Lower lobe of right lung (tissue), 2 donors: ENCODE data around the gene ACP5. TPM values are rescaled to one million over a fixed set of nuclear protein-coding genes. Genes with fewer than 3 reads are reported as not detected.
"Not testable (repeated sequence)": the region's sequence is repeated elsewhere in the genome, so short reads cannot be mapped to it uniquely, and the experiment has no call there.

Experiments
- ATAC-seq, 2 donors: fragments of 200-7000 bp; cut with Tn5 transposase; one replicate each; pipeline ENCODE4 v1.9.1; 2020 to 2022; ENCODE audit warnings: mild to moderate bottlenecking in 2 of 2, moderate library complexity in 2 of 2
- DNase-seq: peaks from one replicate; pipeline ENCODE4 v3.0.0-alpha.2; 2020
- H3K27ac ChIP-seq: fragments of 200-600 bp; one replicate; pipeline ENCODE4 v1.8.0; 2022
- H3K27me3 ChIP-seq: fragments of 200-600 bp; one replicate; pipeline ENCODE4 v1.8.0; 2022; ENCODE audit warnings: low read depth
- H3K36me3 ChIP-seq: fragments of 200-600 bp; one replicate; pipeline ENCODE4 v1.8.0; 2022; ENCODE audit warnings: mild to moderate bottlenecking
- H3K4me1 ChIP-seq: fragments of 200-600 bp; one replicate; pipeline ENCODE4 v1.8.0; 2022
- H3K4me3 ChIP-seq: fragments of 200-600 bp; one replicate; pipeline ENCODE4 v1.8.0; 2022; ENCODE audit warnings: mild to moderate bottlenecking
- H3K9me3 ChIP-seq: fragments of 200-600 bp; one replicate; pipeline ENCODE4 v1.8.0; 2022
- CTCF ChIP-seq: fragments of 200-600 bp; IDR thresholded peaks from one replicate; pipeline ENCODE4 v1.8.0; 2022; ENCODE audit warnings: antibody characterized with exemption, mild to moderate bottlenecking
- intact Hi-C: fragments of 100-400 bp; cut with DNase I; formaldehyde crosslinking; loops from one replicate; pipeline ENCODE4 v1.11.0; 2022
- total RNA-seq: library from RNA; stranded (reverse); fragmentation: NEBNext Ultra II Directional; extraction: Animal tissue kit (Norgen Biotek cat#: 25700); gene quantifications from one replicate; pipeline ENCODE4 v1.2.1, GENCODE V29; 2021
- donor health status: DM: no; HTN: yes; CAD: no; lungs with severe emphysema.

ACP5 gene
- total RNA-seq, 1 donor from 2014 or later = 650 TPM

DNA sequence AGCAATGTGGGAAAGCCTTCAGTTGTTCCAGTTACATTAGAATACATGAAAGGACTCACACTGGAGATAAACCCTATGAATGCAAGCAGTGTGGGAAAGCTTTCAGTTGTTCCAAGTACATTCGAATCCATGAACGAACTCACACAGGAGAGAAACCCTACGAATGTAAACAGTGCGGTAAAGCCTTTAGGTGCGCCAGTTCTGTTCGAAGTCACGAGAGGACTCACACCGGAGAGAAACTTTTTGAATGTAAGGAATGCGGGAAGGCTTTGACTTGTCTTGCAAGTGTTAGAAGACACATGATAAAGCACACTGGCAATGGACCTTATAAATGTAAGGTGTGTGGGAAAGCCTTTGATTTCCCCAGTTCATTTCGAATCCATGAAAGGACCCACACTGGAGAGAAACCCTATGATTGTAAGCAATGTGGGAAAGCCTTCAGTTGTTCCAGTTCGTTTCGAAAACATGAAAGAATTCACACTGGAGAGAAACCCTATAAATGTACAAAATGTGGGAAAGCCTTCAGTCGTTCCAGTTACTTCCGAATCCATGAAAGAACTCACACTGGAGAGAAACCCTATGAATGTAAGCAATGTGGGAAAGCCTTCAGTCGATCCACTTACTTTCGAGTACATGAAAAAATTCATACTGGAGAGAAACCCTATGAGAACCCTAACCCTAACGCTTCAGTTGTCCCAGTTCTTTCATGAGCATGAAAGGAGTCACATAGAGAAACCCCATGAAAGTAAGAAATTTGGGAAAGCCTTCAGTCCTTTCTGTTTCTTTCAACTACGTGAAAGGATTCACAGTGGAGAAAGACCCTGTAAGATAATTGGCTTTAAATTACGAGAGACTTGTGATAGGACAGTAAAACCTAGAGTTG lies 40.0 kb upstream of the ACP5 start:
- Histone ChIP-seq H3K36me3 (peaks cover 74% of the 10 kb centered on the region), H3K4me1 (no peaks in the 10 kb centered on the region), H3K9me3 (peaks cover 27% of the 10 kb centered on the region), H3K27me3 (no peaks in the 10 kb centered on the region), H3K27ac (no peak overlapping the region), H3K4me3 (no peak overlapping the region)
- TF ChIP-seq CTCF = no peak
- DNase-seq (no peak), ATAC-seq (no peak)
- intact Hi-C loops = no loop called here

- TF ChIP-seq CTCF = no peak
- Histone ChIP-seq H3K9me3 (peaks cover 19% of the 10 kb centered on the region), H3K27ac (no peak overlapping the region), H3K4me1 (no peaks in the 10 kb centered on the region), H3K27me3 (no peaks in the 10 kb centered on the region), H3K36me3 (peaks cover 42% of the 10 kb centered on the region), H3K4me3 (no peak overlapping the region)
- no peak for ATAC-seq
- intact Hi-C loops = no loop called here
- DNase-seq = no peak
Measured at GRCh38 chr19:11612816-11613511, 35.5 kb upstream of the ACP5 start.

DNA sequence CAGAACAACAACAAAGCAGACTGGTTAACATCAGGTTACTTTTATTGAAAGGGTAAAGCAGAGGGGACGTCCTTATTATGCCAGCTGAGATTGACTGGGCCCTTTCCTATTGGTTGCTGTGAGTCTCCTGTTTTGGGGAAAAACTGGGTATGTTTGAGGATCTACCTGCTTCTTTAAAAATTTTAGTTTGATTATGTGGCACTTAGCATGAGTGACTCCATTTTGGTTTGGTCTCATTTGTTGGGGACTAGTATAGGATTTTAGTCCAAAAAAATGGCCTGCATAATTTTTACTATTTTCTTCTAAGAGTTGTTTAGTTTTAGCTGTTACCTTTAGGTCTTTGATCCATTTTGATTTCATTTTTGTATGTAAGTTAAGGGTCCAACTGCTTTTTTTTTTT lies 34.3 kb upstream of the ACP5 start:
- no peak for DNase-seq
- Histone ChIP-seq H3K27me3 (no peaks in the 10 kb centered on the region), H3K36me3 (peaks cover 30% of the 10 kb centered on the region), H3K27ac (no peak overlapping the region), H3K4me1 (no peaks in the 10 kb centered on the region), H3K4me3 (no peak overlapping the region), H3K9me3 (peaks cover 7% of the 10 kb centered on the region)
- no peak for ATAC-seq
- TF ChIP-seq CTCF = no peak
- intact Hi-C loops = no loop called here

- Histone ChIP-seq H3K4me3 (no peak overlapping the region), H3K27ac (no peak overlapping the region), H3K4me1 (no peaks in the 10 kb centered on the region), H3K27me3 (no peaks in the 10 kb centered on the region), H3K9me3 (no peaks in the 10 kb centered on the region), H3K36me3 (peaks cover 6% of the 10 kb centered on the region)
- ATAC-seq = no peak
- no peak for DNase-seq
- no peak for TF ChIP-seq CTCF
- intact Hi-C loops = no loop called here
Measured at GRCh38 chr19:11606484-11606883, 29.0 kb upstream of the ACP5 start.

DNA sequence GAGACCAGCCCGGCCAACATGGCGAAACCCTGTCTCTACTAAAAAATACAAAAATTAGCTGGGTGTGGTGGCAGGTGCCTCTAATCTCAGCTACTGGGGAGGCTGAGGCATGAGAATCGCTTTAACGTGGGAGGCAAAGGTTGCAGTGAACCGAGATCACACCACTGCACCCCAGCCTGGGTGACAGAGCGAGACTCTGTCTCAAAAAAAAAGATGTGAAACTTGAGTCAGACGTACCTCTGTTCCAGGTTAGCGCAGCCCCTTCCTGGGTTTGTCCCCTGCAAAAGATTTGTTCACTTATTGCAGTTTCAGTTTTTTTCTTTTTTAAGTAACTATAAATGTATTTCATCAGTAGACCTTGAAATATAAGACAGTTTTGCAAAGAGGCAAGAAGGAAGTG lies 22.3 kb upstream of the ACP5 start:
- DNase-seq, H3K4me3 ChIP-seq, H3K27ac ChIP-seq, H3K36me3 ChIP-seq, H3K27me3 ChIP-seq, ATAC-seq, H3K9me3 ChIP-seq, intact Hi-C loops: not testable (repeated sequence)
- H3K4me1 ChIP-seq = peaks cover 14% of the 10 kb centered on the region

DNA sequence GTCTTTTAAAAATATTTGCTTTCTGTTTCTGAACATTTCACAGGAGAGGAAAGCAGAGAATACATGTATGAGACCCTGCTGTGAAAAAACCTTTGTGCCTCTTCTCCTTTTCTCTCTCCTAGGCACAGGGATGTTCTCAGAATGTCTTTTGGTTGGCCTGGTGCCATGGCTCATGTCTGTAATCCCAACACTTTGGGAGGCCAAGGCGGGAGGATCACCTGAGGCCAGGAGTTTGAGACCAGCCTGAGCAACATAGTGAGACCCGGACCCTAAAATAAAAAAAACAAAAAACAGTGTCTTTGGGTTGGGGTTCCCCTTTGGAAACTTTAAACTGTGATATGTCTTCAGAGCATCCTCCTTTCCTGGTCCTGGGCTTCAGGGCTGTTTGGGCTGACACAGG lies 21.3 kb upstream of the ACP5 start:
- Histone ChIP-seq H3K4me1 (peaks cover 14% of the 10 kb centered on the region), H3K4me3 (no peak overlapping the region), H3K36me3 (no peaks in the 10 kb centered on the region), H3K27me3 (no peaks in the 10 kb centered on the region), H3K27ac (no peak overlapping the region), H3K9me3 (no peaks in the 10 kb centered on the region)
- TF ChIP-seq CTCF = no peak
- no peak for ATAC-seq
- no peak for DNase-seq
- intact Hi-C loops = no loop called here
